Mesendoderm (in vitro differentiated cells): ENCODE data around the gene ZFAND2A.

ENCODE experiments used
- DNase-seq: peaks from one replicate; pipeline ENCODE4 v3.0.0; 2013
- H2AK5ac ChIP-seq: 2 replicates; pipeline ENCODE4 v1.6.1; 2013; ENCODE audit warnings: low read length, inconsistent platforms
- H2BK120ac ChIP-seq: 2 replicates; pipeline ENCODE4 v1.6.1; 2013; ENCODE audit warnings: low read depth, mild to moderate bottlenecking, low read length, moderate library complexity, mixed read lengths
- H2BK15ac ChIP-seq: replicated peaks from 2 replicates; pipeline ENCODE4 v1.6.1; 2013; ENCODE audit warnings: low read depth, mild to moderate bottlenecking, moderate library complexity
- H2BK5ac ChIP-seq: 2 replicates; pipeline ENCODE4 v1.6.1; 2013; ENCODE audit warnings: low read length, inconsistent platforms
- H3K18ac ChIP-seq: 2 replicates; pipeline ENCODE4 v1.6.1; 2013; ENCODE audit warnings: mild to moderate bottlenecking, low read length, mixed read lengths
- H3K23ac ChIP-seq: one replicate; pipeline ENCODE4 v1.6.1; 2013; ENCODE audit warnings: low read length
- H3K27ac ChIP-seq: 2 replicates; pipeline ENCODE4 v1.5.1; 2013; ENCODE audit warnings: low read depth, mild to moderate bottlenecking, inconsistent platforms, low read length, moderate library complexity
- H3K27me3 ChIP-seq: 2 replicates; pipeline ENCODE4 v1.6.1; 2013; ENCODE audit warnings: low read length, control low read depth, mild to moderate bottlenecking, inconsistent platforms; ENCODE audit not compliant: insufficient read depth, poor library complexity
- H3K36me3 ChIP-seq: 2 replicates; pipeline ENCODE4 v1.6.1; 2013; ENCODE audit warnings: low read length, inconsistent platforms; ENCODE audit not compliant: control insufficient read depth, insufficient read depth
- H3K4ac ChIP-seq: one replicate; pipeline ENCODE4 v1.6.1; 2013; ENCODE audit warnings: low read depth, mild to moderate bottlenecking, low read length, moderate library complexity
- H3K4me1 ChIP-seq: 2 replicates; pipeline ENCODE4 v1.6.1; 2013; ENCODE audit warnings: low read depth, low read length, inconsistent platforms; ENCODE audit not compliant: control insufficient read depth
- H3K4me2 ChIP-seq: 2 replicates; pipeline ENCODE4 v1.6.1; 2013; ENCODE audit warnings: low read length
- H3K4me3 ChIP-seq: 2 replicates; pipeline ENCODE4 v1.5.1; 2013; ENCODE audit warnings: mild to moderate bottlenecking, low read length
- H3K56ac ChIP-seq: one replicate; pipeline ENCODE4 v1.6.1; 2013; ENCODE audit warnings: low read length
- H3K79me1 ChIP-seq: 2 replicates; pipeline ENCODE4 v1.6.1; 2013; ENCODE audit warnings: low read length, inconsistent platforms
- H3K79me2 ChIP-seq: 2 replicates; pipeline ENCODE4 v1.6.1; 2013; ENCODE audit warnings: mild to moderate bottlenecking, low read length; ENCODE audit not compliant: control insufficient read depth, insufficient read depth
- H3K9ac ChIP-seq: 2 replicates; pipeline ENCODE4 v1.6.1; 2013; ENCODE audit warnings: low read length, inconsistent platforms
- H4K5ac ChIP-seq: one replicate; pipeline ENCODE4 v1.6.1; 2013; ENCODE audit warnings: low read length
- H4K8ac ChIP-seq: one replicate; pipeline ENCODE4 v1.6.1; 2013; ENCODE audit warnings: low read depth, mild to moderate bottlenecking, control low read depth, low read length, moderate library complexity
- WGBS: extraction: QIAGEN DNeasy Blood & Tissue Kit; methylation state at CpG from one replicate; pipeline ENCODE4 v1.1.7; 2013; ENCODE audit warnings: low lambda C conversion rate, missing lambda C conversion rate; ENCODE audit not compliant: insufficient coverage; ENCODE audit errors: extremely low coverage; 5-methylcytosine and 5-hydroxymethylcytosine counted together

ZFAND2A gene

DNA sequence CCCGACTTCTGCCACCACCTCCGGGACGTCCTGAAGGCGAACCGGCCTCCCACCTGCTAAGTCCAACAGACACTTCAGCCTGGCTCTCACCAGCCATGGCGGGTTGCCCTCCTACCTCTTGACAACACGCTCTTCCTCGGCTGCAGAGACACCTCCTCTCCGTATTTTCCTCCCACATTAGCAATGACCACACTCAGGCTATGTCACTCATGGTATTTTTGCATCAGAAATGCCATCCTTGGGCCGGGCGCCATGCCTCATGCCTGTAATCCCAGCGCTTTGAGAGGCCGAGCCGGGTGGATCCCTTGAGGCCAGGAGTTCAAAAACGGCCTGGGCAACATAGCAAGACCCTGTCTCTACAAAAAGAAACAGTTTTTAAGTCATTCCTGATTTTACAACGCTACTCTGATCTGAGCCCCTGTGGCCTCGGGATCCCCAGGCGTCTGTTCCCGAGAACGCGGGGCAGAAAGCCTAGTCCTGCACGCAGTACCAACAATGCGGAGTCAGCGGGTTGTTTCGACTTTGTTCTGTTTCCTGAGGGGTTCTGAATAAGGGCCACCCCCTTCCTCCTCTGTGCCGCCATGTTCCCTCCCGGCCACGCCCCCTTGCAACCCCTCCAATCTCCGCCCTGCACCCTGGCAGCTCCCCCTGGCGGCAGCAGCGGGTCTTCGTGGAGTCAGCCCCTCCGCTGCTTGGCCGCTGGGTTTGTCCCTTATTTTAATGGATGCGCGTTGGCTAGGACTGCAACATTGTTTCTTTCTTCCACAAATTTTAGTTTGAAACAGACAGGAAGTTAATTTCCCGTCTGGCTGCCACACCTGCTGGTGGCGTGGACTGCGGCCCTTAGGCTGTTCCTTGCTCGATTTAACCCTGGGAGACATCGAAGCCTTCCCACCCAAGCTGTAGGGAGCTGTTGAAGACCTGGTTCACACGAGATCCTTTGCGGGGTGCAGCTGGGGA is 9.7 kb upstream of the ZFAND2A start:
- Histone ChIP-seq H3K23ac (no peak overlapping the region), H4K5ac (peak overlapping the region; percentile 73), H2BK120ac (no peak overlapping the region), H4K8ac (no peak overlapping the region), H3K27me3 (no peaks in the 10 kb centered on the region), H3K79me1 (no peaks in the 10 kb centered on the region), H3K18ac (no peak overlapping the region), H3K36me3 (no peaks in the 10 kb centered on the region), H3K4me1 (no peaks in the 10 kb centered on the region), H2BK15ac (no peak overlapping the region), H2AK5ac (no peak overlapping the region), H3K4me2 (no peak overlapping the region), H3K9ac (peak overlapping the region; percentile 44), H3K79me2 (no peaks in the 10 kb centered on the region), H3K4ac (no peak overlapping the region), H3K27ac (no peak overlapping the region), H2BK5ac (no peak overlapping the region), H3K56ac (peak overlapping the region; percentile 40), H3K4me3 (no peak overlapping the region)
- DNase-seq: peak; percentile 85
- WGBS: no CpG with 5 or more reads among the region's 43 CpGs

DNA sequence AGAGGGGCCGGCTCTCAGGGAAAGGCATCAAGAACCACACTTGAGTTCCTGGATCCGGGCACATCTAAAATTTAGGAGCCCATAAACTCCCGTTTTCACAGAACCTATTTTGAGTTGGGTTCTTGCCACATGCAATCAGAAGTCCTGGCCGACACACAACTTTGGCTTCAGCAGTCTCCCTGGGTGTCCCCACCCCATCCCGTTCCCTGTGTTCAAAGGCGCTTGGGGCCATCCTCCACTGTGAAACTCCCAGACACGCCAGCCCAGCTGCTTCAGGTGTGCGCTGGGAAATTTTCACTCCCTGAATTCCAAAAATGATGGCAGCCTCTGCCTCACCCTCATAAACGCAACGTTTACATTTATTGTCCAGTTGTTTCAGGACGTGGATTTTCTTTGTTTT is 8.4 kb upstream of the ZFAND2A start:
- H3K18ac ChIP-seq: no peak overlapping the region
- no peaks in the 10 kb centered on the region for H3K79me1 ChIP-seq
- H3K9ac ChIP-seq: no peak overlapping the region
- no peak overlapping the region for H3K4me2 ChIP-seq
- H3K23ac ChIP-seq: no peak overlapping the region
- no peak overlapping the region for H2AK5ac ChIP-seq
- no peak overlapping the region for H3K56ac ChIP-seq
- H3K4ac ChIP-seq: no peak overlapping the region
- H4K8ac ChIP-seq: no peak overlapping the region
- no peaks in the 10 kb centered on the region for H3K4me1 ChIP-seq
- H2BK5ac ChIP-seq: no peak overlapping the region
- WGBS: no CpG with 5 or more reads among the region's 11 CpGs
- H4K5ac ChIP-seq: no peak overlapping the region
- H3K27ac ChIP-seq: no peak overlapping the region
- DNase-seq: no peak
- no peak overlapping the region for H2BK15ac ChIP-seq
- H3K79me2 ChIP-seq: no peaks in the 10 kb centered on the region
- H3K4me3 ChIP-seq: no peak overlapping the region
- H2BK120ac ChIP-seq: no peak overlapping the region
- no peaks in the 10 kb centered on the region for H3K27me3 ChIP-seq
- no peaks in the 10 kb centered on the region for H3K36me3 ChIP-seq

GRCh38 chr7:1164436-1164835 is 4.4 kb upstream of the ZFAND2A start:
- no peak overlapping the region for H3K4ac ChIP-seq
- no CpG with 5 or more reads among the region's 7 CpGs for WGBS

DNA sequence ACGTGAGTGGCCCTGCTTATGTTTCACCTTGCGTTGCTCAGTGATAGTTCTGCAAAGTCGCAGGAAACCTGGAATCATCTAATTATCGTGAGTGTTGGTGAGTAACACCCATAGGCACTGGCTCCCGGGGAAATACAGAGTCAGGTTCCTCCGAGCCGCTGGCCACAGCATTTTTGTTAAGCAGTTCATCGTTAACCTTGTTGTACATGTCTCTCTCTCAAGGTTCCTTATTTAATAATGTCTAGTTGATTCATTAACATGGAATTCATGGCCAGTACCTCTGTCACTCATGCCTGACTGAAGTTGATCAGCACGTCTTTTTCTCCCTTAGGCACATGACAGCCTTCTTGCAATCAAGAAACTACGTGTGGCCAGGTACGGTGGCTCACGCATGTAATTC is 3.1 kb upstream of the ZFAND2A start:
- Histone ChIP-seq H3K4ac (no peak overlapping the region), H2BK5ac (no peak overlapping the region), H3K27ac (no peak overlapping the region), H3K79me2 (peaks cover 15% of the 10 kb centered on the region), H3K36me3 (no peaks in the 10 kb centered on the region), H3K79me1 (peaks cover 3% of the 10 kb centered on the region), H3K4me1 (no peaks in the 10 kb centered on the region), H2AK5ac (no peak overlapping the region), H4K8ac (no peak overlapping the region), H3K56ac (no peak overlapping the region), H2BK120ac (no peak overlapping the region), H3K27me3 (no peaks in the 10 kb centered on the region), H3K9ac (no peak overlapping the region), H2BK15ac (no peak overlapping the region), H3K4me2 (no peak overlapping the region), H3K4me3 (no peak overlapping the region), H4K5ac (no peak overlapping the region), H3K18ac (no peak overlapping the region), H3K23ac (no peak overlapping the region)
- WGBS: no CpG with 5 or more reads among the region's 12 CpGs
- DNase-seq: no peak

More at GRCh38 chr7:1164436-1164835, 4.4 kb upstream of the ZFAND2A start:
- Histone ChIP-seq H3K79me2 (peaks cover 3% of the 10 kb centered on the region), H3K56ac (no peak overlapping the region), H2AK5ac (no peak overlapping the region), H2BK15ac (no peak overlapping the region), H2BK120ac (no peak overlapping the region), H3K18ac (no peak overlapping the region), H3K27me3 (no peaks in the 10 kb centered on the region), H3K4me2 (no peak overlapping the region), H4K5ac (no peak overlapping the region), H3K27ac (no peak overlapping the region), H3K79me1 (no peaks in the 10 kb centered on the region), H3K36me3 (no peaks in the 10 kb centered on the region), H4K8ac (no peak overlapping the region), H2BK5ac (no peak overlapping the region), H3K4me1 (no peaks in the 10 kb centered on the region), H3K9ac (no peak overlapping the region), H3K23ac (no peak overlapping the region), H3K4me3 (no peak overlapping the region)
- no peak for DNase-seq

- peak overlapping the region; percentile 71 for H3K4me2 ChIP-seq
- peak overlapping the region; percentile 94 for H3K9ac ChIP-seq
- peaks cover 1% of the 10 kb centered on the region for H3K36me3 ChIP-seq
- H2AK5ac ChIP-seq: no peak overlapping the region
- peaks cover 18% of the 10 kb centered on the region for H3K79me2 ChIP-seq
- peak overlapping the region; percentile 90 for H4K8ac ChIP-seq
- peak overlapping the region; percentile 92 for H3K56ac ChIP-seq
- no peak overlapping the region for H2BK120ac ChIP-seq
- H3K27ac ChIP-seq: peak overlapping the region; percentile 67
- no peaks in the 10 kb centered on the region for H3K27me3 ChIP-seq
- peak overlapping the region; percentile 63 for H3K4me3 ChIP-seq
- H3K79me1 ChIP-seq: peaks cover 6% of the 10 kb centered on the region
- WGBS: no CpG with 5 or more reads among the region's 19 CpGs
- H2BK5ac ChIP-seq: peak overlapping the region; percentile 67
- H3K4me1 ChIP-seq: no peaks in the 10 kb centered on the region
- no peak overlapping the region for H3K23ac ChIP-seq
- H2BK15ac ChIP-seq: no peak overlapping the region
- peak overlapping the region; percentile 85 for H3K18ac ChIP-seq
- peak overlapping the region; percentile 90 for H3K4ac ChIP-seq
- H4K5ac ChIP-seq: no peak overlapping the region
- DNase-seq: no peak
Observed at GRCh38 chr7:1160670-1161021, 650 bp upstream of the ZFAND2A start.
